ENCODE results near the gene CCK.

DNA sequence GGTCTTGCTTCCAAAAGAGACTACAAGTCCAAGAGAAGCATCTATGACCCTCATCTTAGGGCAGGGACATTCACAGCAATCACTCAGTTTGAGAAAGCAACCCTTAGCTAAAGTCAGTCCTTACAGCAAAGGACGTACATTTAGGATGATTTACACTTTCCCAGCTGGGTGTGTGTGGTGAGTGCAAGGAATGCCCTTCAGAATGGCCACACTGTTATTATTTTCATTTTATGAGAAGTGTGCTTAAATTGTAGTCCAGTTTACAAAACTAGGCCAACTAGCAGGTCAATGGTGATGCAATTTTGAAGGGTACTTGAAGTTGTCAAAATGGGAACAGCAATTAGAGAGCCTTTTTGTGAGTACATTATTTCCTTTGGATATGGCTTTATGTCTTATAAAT is 26.0 kb upstream of the CCK start:
- TF ChIP-seq POLR2A (IDR thresholded peaks at IDR 0.05) = no peak
- TF ChIP-seq, protein P1, sequence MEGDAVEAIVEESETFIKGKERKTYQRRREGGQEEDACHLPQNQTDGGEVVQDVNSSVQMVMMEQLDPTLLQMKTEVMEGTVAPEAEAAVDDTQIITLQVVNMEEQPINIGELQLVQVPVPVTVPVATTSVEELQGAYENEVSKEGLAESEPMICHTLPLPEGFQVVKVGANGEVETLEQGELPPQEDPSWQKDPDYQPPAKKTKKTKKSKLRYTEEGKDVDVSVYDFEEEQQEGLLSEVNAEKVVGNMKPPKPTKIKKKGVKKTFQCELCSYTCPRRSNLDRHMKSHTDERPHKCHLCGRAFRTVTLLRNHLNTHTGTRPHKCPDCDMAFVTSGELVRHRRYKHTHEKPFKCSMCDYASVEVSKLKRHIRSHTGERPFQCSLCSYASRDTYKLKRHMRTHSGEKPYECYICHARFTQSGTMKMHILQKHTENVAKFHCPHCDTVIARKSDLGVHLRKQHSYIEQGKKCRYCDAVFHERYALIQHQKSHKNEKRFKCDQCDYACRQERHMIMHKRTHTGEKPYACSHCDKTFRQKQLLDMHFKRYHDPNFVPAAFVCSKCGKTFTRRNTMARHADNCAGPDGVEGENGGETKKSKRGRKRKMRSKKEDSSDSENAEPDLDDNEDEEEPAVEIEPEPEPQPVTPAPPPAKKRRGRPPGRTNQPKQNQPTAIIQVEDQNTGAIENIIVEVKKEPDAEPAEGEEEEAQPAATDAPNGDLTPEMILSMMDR (IDR thresholded peaks at IDR 0.05) = no peak

Data from testis (tissue), 2 donors.